ENCODE data around the gene ASZ1.
"Not testable (repeated sequence)": the region's sequence is repeated elsewhere in the genome, so short reads cannot be mapped to it uniquely, and the experiment has no call there.

Gene ASZ1, protein sequence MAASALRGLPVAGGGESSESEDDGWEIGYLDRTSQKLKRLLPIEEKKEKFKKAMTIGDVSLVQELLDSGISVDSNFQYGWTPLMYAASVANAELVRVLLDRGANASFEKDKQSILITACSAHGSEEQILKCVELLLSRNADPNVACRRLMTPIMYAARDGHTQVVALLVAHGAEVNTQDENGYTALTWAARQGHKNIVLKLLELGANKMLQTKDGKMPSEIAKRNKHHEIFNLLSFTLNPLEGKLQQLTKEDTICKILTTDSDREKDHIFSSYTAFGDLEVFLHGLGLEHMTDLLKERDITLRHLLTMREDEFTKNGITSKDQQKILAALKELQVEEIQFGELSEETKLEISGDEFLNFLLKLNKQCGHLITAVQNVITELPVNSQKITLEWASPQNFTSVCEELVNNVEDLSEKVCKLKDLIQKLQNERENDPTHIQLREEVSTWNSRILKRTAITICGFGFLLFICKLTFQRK

GRCh38 chr7:117427258-117427701, at the start of gene ASZ1:
TSS of gene ASZ1 (minus strand) at chr7:117427493. CDS start at chr7:117427460, 33 bp downstream.
- no peak for DNase-seq

DNA sequence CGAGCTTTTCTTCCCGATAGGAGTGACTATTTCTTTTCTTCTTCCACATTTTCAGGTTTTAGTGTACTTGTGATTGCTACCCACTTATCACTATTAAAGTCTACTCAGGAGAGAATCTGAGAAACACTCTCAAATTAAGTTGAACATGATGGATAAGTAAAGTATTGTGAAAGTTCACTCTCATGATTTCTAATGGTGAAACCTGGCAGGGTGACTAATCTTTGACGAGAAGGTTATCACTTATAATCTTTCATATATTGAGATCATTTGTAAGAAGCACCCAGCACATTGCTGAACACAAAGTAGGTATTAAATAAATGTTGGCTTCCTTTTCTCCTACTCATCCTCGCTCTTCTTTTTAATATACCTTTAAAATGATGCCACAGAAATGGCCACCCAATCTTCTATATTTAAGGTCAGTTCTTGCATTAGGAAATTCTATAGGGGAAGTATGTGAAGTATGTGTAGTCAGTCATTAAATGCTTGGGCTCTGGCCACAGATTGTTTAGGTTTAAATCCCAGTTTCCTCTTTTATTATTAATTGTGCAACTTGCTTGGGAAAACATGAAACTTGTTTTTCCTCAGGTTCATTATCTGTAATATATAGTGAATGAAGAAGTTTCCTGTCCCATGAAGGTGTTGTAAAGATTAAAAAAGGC, 49.4 kb upstream of the ASZ1 start:
- DNase-seq: no peak

DNA sequence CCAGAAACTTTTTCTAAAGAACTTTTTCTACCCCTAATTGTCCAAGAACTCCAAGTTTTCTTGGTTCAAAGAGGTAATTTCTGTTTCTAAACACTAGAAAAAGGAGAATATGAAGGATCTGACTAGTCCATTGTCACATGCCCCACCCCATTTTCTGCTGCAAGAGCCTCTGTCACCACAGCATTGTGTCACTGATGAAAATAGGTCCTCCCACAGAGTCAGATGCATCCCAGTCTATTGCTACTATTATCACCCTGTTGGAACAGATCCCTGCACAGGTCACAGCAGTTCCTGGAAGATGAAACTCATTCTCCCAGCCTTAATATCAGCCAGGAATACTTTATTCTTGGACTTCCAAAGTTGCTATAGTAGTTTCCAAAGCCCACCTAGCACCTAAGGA, 45.0 kb upstream of the ASZ1 start:
- no peak for DNase-seq

DNA sequence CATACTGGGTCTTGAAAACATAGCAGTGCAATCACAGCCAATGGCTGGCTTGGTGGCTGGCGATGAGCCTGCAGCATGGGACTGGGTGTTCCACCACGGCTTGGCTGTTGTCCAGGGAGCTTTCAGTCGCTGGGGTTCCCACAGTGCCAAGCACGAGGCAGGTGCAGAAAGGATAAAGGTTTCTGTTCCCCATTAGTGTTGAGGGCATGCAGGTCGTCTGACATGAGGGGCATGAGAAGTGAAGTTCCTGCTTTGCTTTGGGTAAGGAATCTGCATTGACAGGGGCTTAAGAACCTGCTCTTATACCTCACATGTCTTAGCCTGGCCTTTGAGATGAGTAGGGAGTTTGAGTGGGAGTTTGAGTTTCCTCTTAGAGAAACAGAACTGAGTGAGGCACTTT, 43.5 kb upstream of the ASZ1 start:
- no peak for DNase-seq

DNA sequence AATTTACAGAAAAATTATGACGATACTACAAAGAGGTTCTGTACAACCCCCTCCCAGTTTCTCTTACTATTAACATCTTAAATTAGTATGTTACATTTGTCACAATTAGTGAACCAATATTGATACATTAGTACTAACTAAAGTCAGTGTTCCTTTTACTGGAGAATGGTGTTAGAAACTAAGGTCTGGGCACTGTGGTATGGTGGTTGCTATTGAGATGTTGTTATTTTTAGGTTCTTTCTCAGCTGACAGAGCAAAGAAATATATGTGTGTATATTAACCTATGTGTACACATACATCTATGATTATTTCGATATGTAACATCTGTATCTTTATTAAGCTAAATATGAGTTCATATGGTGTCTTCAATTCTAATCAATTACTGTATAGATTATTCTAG, 40.9 kb upstream of the ASZ1 start:
- no peak for DNase-seq

DNA sequence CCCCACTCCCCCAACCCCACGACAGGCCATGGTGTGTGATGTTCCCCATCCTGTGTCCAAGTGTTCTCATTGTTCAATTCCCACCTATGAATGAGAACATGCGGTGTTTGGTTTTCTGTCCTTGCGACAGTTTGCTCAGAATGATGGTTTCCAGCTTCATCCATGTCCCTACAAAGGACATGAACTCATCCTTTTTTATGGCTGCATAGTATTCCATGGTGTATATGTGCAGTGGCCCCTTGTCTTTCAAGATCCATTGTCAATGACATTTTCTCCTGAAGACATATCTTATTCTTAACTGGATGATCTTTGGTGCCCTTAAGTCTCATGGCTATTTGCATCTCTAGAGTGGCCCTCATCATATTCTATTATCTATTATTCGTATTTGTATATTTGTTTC, 33.5 kb upstream of the ASZ1 start:
- not testable (repeated sequence) for DNase-seq

DNA sequence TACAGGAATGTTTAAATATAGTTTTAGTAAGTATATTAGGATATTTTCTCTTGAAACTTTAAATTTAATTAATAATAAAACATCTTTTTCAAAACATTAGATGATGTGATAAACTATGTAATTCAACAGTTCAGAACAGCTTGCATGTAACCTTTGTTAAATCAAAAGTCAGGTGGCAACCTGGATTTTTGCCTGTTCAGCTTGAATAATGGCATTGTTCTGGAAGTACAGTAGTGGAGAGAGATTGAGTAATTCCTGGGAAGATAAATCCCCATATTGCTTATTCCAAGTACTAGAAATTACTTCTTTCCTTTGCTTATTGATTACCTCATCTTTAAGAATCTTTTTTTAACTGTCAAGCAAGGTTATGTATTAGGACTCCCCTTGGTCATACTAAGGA, 32.4 kb upstream of the ASZ1 start:
- no peak for DNase-seq

DNA sequence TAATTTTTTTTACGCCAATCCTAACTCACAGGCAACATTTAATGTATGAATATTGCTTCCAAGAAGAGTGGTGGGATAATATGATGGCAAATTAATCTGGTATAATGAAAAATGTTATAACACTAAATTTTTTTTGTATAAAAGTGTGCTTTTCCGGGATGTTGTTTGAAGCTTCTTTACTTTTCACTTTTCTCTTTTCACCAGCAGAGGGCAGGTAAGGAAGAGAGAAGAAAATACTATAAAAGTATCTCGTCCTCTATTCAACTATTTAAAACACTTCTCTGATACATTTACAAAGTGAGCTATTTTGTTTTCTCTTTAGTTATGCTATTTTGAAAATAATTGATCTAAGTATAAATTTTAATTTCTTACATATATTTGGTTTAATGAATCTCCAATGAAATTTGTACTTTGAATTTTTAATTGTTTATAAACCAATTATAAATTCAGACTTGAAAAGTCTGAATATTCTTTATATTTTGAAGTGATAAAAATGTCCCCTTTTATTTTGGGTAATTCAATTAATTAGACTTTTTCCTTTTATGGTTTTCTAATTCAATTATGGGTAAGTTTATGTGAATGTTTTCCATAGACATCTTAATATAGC, 31.8 kb upstream of the ASZ1 start:
- DNase-seq: no peak

GRCh38 chr7:117448655-117449054, 21.4 kb upstream of the ASZ1 start:
- DNase-seq: no peak

DNA sequence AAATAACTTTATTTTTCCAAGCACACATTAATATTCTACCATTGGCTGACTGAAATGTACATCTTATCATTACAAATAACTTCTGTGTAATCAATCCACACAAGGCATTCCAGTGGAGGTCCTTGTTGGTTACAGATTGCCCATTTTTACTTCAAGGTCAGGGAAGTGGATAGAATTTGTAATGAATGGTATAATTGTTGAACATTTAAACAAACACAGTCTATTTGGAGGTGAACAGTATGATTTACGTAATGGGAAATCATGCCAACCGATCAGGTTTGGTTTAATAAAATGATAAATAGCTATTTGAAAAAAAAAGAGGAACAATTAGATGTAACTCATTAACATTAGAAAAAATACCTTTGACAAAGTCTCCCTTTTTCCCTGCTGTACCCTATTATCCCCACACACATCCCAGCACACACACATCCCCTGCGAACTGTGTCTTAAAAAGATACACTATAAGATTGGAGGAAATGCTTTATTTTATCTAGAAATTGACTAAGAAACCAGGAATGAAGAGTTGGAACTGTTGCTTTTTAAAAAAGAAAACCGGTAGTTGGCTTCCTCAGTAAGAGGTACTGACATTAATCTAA, 19.0 kb upstream of the ASZ1 start:
- no peak for DNase-seq

DNA sequence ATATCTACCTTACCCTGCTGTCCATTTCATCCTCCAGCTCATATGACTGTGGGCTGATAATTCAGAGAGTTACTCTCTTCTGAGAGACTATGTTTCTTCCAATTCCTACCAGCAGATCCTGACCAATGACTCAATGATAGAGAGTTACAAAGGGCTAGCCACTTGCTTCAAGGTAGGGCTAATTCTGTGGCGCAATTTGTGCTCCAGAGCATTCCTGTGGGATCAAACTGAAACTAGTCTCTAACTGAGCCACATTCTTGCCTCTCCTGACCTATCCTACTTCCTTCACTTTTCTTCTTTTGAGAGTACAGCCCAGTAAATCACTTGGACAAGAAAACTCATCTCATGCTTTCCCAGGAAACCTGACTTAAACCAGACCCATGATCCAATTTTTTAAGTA, 17.9 kb upstream of the ASZ1 start:
- DNase-seq: no peak

DNA sequence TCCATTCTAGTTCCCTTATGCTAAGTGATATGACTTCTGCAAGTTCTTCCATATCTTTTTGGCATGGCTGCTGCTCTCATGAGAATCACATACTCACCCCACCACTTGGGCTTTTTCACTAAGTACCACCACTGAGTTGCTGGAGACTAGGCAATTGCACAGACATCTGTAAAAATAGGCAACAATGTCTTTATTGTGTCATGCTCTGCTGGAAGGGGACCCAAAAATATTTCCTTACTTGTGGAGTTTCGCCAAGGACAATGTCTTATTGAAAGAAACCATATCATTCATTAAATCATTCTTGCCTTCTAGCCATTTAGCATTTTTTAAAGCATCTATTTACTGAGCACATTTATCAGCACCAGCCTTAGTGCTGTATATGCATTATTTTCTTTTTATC, 17.4 kb upstream of the ASZ1 start:
- no peak for DNase-seq

DNA sequence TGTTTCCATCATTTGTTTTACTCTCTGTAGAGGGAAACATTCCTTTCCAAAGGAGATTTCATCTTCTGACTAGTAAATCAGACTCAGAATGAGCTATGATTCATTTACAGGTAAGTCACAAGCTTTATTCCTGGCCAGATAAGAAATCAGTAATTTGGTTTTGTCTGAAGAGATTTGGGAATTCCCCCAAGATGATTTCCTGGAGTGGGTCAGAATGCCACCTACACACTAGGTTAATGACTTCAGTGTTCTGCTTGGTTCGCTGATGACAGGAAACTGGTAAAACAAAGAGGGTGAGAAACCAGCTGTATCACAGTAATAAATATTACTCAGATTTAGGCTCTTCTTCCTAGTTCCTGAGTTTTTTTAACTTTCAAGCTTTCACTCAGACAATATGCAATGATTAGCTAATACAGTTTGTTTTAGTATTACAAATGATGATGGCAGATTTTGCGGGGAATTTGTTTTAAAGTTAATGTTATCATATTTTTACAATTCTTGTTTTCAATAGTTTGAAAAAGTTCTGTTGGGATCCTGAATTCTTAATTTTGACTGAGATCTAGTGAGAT, 8.3 kb upstream of the ASZ1 start:
- DNase-seq: no peak

DNA sequence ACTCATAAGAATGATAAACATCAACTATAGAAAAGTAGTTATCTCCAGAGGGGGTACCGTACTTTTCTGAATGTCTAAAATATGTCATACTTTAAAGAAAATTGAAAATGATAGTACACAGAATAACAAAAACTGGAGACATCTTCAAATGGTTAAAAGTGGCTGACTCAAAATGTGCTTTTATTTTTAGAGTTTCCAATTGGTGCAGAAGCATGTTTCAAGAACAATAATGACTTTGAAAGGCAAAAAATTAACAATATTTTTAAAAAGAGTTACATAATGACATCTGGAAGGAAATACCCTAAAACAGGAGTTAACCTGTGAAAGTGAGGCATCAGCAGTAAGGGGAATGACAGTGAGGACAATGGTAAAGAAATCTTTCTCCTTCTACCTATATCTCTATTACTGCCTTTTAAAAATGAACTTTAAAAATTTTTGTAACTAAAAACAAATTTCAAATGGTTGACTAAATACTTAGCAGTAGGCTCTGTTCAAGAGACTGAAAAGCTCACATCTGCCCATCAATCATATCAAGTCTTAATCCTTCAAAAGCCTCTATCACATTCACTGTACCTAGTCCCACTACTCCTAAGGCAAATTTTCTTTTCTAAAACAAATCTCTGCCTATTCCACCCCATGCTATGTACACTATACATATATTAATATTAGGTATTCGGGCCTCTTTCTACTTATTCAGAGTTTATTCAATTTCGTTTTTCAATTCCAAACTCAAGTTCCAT, 3.0 kb downstream of the ASZ1 start:
- no peak for DNase-seq

DNA sequence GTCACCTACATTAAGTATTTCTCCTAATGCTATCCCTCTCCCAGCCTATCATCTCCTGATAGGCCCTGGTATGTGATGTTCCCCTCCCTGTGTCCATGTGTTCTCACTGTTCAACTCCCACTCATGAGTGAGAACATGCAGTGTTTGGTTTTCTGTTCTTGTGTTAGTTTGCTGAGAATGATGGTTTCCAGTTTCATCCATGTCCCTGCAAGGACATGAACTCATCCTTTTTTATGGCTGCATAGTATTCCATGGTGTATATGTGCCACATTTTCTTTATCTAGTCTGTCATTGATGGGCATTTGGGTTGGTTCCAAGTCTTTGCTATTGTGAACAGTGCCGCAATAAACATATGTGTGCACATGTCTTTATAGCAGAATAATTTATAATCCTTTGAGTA, 12.7 kb downstream of the ASZ1 start:
- DNase-seq: not testable (repeated sequence)

DNA sequence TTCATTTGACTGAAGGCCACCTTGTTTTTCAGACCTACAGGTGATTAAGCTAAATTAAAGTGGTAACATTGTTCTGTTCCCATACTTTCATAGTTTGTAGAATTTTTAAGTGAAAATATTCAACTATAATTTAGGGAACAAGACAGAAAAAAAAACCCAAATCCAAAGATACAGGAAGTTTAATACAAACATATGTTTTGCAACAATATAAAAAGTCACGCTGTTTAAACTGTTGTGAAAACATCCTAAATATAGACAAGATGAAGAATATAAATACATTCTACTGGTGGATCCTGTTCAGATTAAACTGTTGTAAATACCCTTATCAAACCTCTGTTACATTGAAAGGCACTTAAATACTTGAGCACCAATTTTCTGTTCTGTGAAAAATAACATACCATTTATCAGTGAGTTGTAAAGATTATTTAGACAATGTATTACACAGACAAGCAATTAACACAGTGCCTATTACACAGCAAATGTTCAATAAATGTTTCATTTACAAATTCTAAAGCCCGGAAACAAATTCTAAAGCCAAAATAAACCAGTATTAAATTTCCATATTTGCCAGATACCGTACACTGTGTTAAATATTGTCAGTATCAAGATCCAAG, 14.2 kb downstream of the ASZ1 start:
- DNase-seq: no peak

- DNase-seq: no peak
These were observed 14.9 kb downstream of the ASZ1 start for GRCh38 chr7:117412390-117412789.

- no peak for DNase-seq
These were observed 15.8 kb downstream of the ASZ1 start for GRCh38 chr7:117411539-117411938.

GRCh38 chr7:117408831-117409230, 18.5 kb downstream of the ASZ1 start:
- DNase-seq: no peak

- no peak for DNase-seq
These were observed 21.8 kb downstream of the ASZ1 start for GRCh38 chr7:117405519-117405918.

DNA sequence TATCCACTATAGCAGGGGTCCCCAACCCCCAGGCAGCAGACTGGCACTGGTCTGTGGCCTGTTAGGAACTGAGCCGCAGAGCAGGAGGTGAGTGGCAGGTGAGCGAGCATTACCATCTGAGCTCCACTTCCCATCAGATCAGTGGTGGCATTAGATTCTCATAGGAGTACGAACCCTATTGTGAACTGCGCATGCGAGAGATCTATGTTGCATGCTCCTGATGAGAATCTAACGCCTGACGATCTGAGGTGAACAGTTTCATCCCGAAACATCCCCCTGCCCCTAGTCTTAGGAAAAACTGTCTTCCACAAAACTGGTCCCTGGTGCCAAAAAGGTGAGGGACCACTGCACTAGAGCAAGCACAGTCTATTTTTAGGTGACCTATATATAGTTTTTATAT, 23.6 kb downstream of the ASZ1 start:
- DNase-seq: no peak

- no peak for DNase-seq
These were observed 25.2 kb downstream of the ASZ1 start for GRCh38 chr7:117402109-117402508.

Measured in GF-D8 (cell line).